OCI-LY3 (cell line): ENCODE results near the gene PCDHA7.

ENCODE experiments used
- CTCF ChIP-seq: fragments of 200-600, 300-600 bp; sonication (generic); IDR thresholded peaks from 2 replicates; pipeline ENCODE4 v1.5.1; 2014; ENCODE audit warnings: antibody characterized with exemption, low read length, low read depth
- EZH2phosphoT487 ChIP-seq: fragments of 200-600 bp; shearing (Covaris generic); IDR thresholded peaks from 2 replicates; pipeline ENCODE4 v1.6.1; 2018; ENCODE audit warnings: antibody characterized with exemption, mixed run types, low read depth

GRCh38 chr5:140821375-140822280 is 12.4 kb upstream of the PCDHA7 start, which contains the start of gene PCDHA5:
- no peak for TF ChIP-seq EZH2phosphoT487
- no peak for TF ChIP-seq CTCF
